IPS DF 4.7 (cell line): Measurements from ENCODE around the gene IFNG.
"Not testable (repeated sequence)": the region's sequence is repeated elsewhere in the genome, so short reads cannot be mapped to it uniquely, and the experiment has no call there.

ENCODE experiments used
- DNase-seq: peaks from one replicate; pipeline ENCODE4 v3.0.0-alpha.2; 2013; ENCODE audit warnings: low spot score; ENCODE audit errors: extremely low read depth

The IFNG gene

GRCh38 chr12:68159681-68160304, at the start of gene IFNG:
IFNG (minus strand) TSS chr12:68159740; CDS start chr12:68159615, 125 bp downstream.
- DNase-seq = no peak

GRCh38 chr12:68209048-68209728, 49.6 kb upstream of the IFNG start:
- DNase-seq = not testable (repeated sequence)

GRCh38 chr12:68207276-68207675, 47.7 kb upstream of the IFNG start:
- DNase-seq = no peak

- DNase-seq = no peak
Observed at GRCh38 chr12:68206446-68206845, 46.9 kb upstream of the IFNG start.

GRCh38 chr12:68203460-68203875, 43.9 kb upstream of the IFNG start:
- no peak for DNase-seq

GRCh38 chr12:68200854-68201253, 41.3 kb upstream of the IFNG start:
- no peak for DNase-seq

GRCh38 chr12:68199127-68199526, 39.6 kb upstream of the IFNG start:
- no peak for DNase-seq

GRCh38 chr12:68198507-68199086, 39.1 kb upstream of the IFNG start:
- DNase-seq = no peak

GRCh38 chr12:68190301-68190700, 30.8 kb upstream of the IFNG start:
- DNase-seq = no peak

- DNase-seq = no peak
Observed at GRCh38 chr12:68189821-68190242, 30.3 kb upstream of the IFNG start.

- no peak for DNase-seq
Observed at GRCh38 chr12:68185598-68185997, 26.1 kb upstream of the IFNG start.

GRCh38 chr12:68180792-68181744, 21.5 kb upstream of the IFNG start:
- no peak for DNase-seq

- DNase-seq = no peak
Observed at GRCh38 chr12:68178774-68179439, 19.4 kb upstream of the IFNG start.

GRCh38 chr12:68178184-68178583, 18.6 kb upstream of the IFNG start:
- DNase-seq = no peak

- no peak for DNase-seq
Observed at GRCh38 chr12:68177562-68177961, 18.0 kb upstream of the IFNG start.

GRCh38 chr12:68176257-68176656, 16.7 kb upstream of the IFNG start:
- no peak for DNase-seq

GRCh38 chr12:68175557-68176061, 16.1 kb upstream of the IFNG start:
- no peak for DNase-seq

- DNase-seq = not testable (repeated sequence)
Observed at GRCh38 chr12:68174761-68175160, 15.2 kb upstream of the IFNG start.

GRCh38 chr12:68173792-68174191, 14.3 kb upstream of the IFNG start:
- no peak for DNase-seq

- DNase-seq = no peak
Observed at GRCh38 chr12:68170726-68171125, 11.2 kb upstream of the IFNG start.
